ENCODE data around the gene PDZD7.
A peak's percentile ranks its signal among the peaks of the same experiment; 100 is the strongest.

Gene PDZD7

DNA sequence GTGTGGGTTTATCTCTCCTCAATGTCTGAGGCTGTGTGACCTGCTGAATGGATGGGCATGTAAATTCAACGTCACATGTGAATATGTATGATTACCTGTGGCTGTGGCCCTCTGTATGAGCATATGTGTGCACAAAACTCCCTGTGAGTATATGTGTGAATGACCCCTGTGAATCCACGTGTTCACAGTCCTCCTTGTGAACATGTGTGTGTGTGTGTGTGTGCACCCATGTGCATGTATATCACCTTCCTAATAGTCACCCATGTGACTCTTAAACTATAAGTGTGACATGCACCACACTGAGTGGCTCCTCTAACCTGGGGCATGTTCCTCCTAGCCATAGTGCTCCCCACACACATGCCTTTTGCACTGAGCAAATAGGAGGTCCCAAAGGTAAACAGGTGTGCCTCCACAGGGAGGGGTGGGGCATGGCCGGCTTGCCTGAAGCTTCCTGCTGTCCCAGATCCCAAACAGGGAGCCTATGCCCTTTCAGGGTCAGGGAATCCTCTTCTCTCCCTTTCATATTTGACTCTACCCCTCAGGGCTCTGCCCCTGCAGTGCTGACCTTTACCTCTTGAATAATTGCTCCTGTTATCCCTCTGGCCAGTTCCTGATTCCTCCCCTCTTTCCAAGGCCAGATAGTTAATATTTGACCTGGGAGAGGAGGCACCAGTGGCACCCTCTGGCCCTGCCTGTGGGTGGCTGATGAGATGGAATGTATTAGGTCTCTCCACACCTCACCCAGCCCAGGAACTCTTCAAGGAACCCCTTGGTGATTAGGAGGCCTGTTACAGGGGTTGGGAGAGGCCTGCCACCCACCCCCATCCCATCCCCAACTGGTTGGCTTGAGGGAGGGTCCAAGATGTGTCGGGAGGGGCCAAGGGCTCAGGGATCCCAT, 59.8 kb downstream of the PDZD7 start:
- Mint-ChIP-seq H3K4me1 (ENCODE audit: low read depth in 2 of 2) (peaks cover 9 to 18% of the 10 kb centered on the region in 2 donors), H3K4me3 (peak overlapping the region; percentile 62 to 68), H3K9me3 (no peaks in the 10 kb centered on the region), H3K36me3 (ENCODE audit: insufficient read depth) (no peaks in the 10 kb centered on the region), H3K27ac (peak overlapping the region in 1 of 2 donors; percentile 83), H3K27me3 (no peaks in the 10 kb centered on the region)
- DNase-seq, result no peak
- no peak for ATAC-seq (replicated peaks)

- DNase-seq (no peak), ATAC-seq (replicated peaks) (peak; percentile 58)
- Mint-ChIP-seq H3K27ac (peak overlapping the region; percentile 25 to 83), H3K27me3 (no peaks in the 10 kb centered on the region), H3K36me3 (ENCODE audit: insufficient read depth) (peaks cover 4% of the 10 kb centered on the region), H3K4me1 (ENCODE audit: low read depth in 2 of 2) (peaks cover 9 to 18% of the 10 kb centered on the region in 2 donors), H3K9me3 (no peaks in the 10 kb centered on the region), H3K4me3 (peak overlapping the region; percentile 62 to 68)
Observed at GRCh38 chr10:100970076-100970913, 60.6 kb downstream of the PDZD7 start.

- Mint-ChIP-seq H3K9me3 (no peaks in the 10 kb centered on the region), H3K36me3 (ENCODE audit: insufficient read depth) (peaks cover 6% of the 10 kb centered on the region), H3K27ac (peak within 1 kb of the TSS; percentile 25 to 83), H3K27me3 (no peaks in the 10 kb centered on the region), H3K4me1 (ENCODE audit: low read depth in 2 of 2) (peaks cover 9 to 18% of the 10 kb centered on the region in 2 donors), H3K4me3 (peak within 1 kb of the TSS; percentile 62 to 68)
- peak; percentile 26 to 33 (median 29) for DNase-seq
- ATAC-seq (replicated peaks), result peak; percentile 72
Observed at GRCh38 chr10:100969187-100970075, 61.5 kb downstream of the PDZD7 start, which contains the start of gene SEMA4G. Gene SEMA4G, plus strand, starts transcription at chr10:100969504. Its CDS starts 3,409 bp downstream, at chr10:100972913.

GRCh38 chr10:100968863-100969186, 62.1 kb downstream of the PDZD7 start:
- H3K4me1 Mint-ChIP-seq (ENCODE audit: low read depth in 2 of 2), result peaks cover 9 to 18% of the 10 kb centered on the region in 2 donors
- DNase-seq, result no peak
- H3K9me3 Mint-ChIP-seq, result no peaks in the 10 kb centered on the region
- H3K36me3 Mint-ChIP-seq (ENCODE audit: insufficient read depth), result peaks cover 6% of the 10 kb centered on the region
- H3K27me3 Mint-ChIP-seq, result no peaks in the 10 kb centered on the region
- no peak for ATAC-seq (replicated peaks)
- peak overlapping the region; percentile 62 to 68 for H3K4me3 Mint-ChIP-seq
- H3K27ac Mint-ChIP-seq, result peak overlapping the region in 1 of 2 donors; percentile 52

- Mint-ChIP-seq H3K4me1 (ENCODE audit: low read depth in 2 of 2) (peaks cover 9 to 18% of the 10 kb centered on the region in 2 donors), H3K4me3 (peak overlapping the region; percentile 62 to 68), H3K27ac (peak overlapping the region in 1 of 2 donors; percentile 52), H3K27me3 (no peaks in the 10 kb centered on the region), H3K36me3 (ENCODE audit: insufficient read depth) (peaks cover 6% of the 10 kb centered on the region), H3K9me3 (no peaks in the 10 kb centered on the region)
- DNase-seq (no peak), ATAC-seq (replicated peaks) (no peak)
Observed at GRCh38 chr10:100968062-100968736, 62.7 kb downstream of the PDZD7 start.

DNA sequence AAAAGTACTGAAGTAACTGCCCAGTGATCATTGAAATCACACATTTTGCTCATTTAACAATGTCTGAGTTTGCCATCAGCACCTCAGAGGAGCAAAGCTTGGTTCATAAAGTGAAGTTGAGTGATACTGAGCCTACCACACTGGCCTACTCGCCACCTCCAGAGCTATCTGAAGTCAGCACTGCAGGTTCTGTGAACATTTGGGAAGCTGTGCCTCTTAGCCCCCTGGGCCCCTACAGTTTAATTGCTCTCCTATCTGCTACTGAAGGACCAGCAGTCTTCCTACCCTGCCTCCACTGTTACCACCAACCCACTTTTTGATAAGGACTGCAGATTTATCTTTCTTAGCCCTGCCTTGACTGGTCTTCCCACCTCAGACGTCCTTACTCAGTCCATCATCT, 63.6 kb downstream of the PDZD7 start:
- Mint-ChIP-seq H3K9me3 (no peaks in the 10 kb centered on the region), H3K36me3 (ENCODE audit: insufficient read depth) (peaks cover 10% of the 10 kb centered on the region), H3K27me3 (no peaks in the 10 kb centered on the region), H3K27ac (no peak overlapping the region), H3K4me1 (ENCODE audit: low read depth in 2 of 2) (peaks cover 9 to 18% of the 10 kb centered on the region in 2 donors), H3K4me3 (no peak overlapping the region)
- ATAC-seq (replicated peaks) (no peak), DNase-seq (no peak)

DNA sequence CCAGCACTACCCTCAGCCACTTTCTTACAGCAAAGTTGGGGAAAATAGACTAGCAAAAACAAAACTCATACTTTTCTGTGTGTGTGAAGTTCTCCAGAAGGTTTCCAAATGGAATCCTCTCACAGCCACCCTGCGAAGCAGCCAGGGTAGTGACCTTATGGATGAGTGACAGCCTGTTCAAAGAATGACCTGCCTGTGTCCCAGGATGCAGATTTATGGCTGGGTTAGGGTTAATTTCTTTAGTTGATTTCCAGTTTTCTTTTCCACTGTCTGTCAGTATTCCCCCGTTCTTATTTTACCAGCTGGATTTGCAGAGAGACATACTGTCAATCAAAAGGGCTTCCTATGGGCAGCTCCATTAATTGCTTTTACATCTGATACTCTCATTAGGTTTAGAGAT, 64.0 kb downstream of the PDZD7 start:
- Mint-ChIP-seq H3K27ac (no peak overlapping the region), H3K9me3 (no peaks in the 10 kb centered on the region), H3K36me3 (ENCODE audit: insufficient read depth) (peaks cover 14% of the 10 kb centered on the region), H3K4me3 (no peak overlapping the region), H3K27me3 (no peaks in the 10 kb centered on the region), H3K4me1 (ENCODE audit: low read depth in 2 of 2) (peaks cover 9 to 18% of the 10 kb centered on the region in 2 donors)
- ATAC-seq (replicated peaks), result no peak
- DNase-seq, result no peak

- H3K9me3 Mint-ChIP-seq, result no peaks in the 10 kb centered on the region
- H3K36me3 Mint-ChIP-seq (ENCODE audit: insufficient read depth), result peaks cover 22% of the 10 kb centered on the region
- peaks cover 9 to 18% of the 10 kb centered on the region in 2 donors for H3K4me1 Mint-ChIP-seq (ENCODE audit: low read depth in 2 of 2)
- H3K27me3 Mint-ChIP-seq, result no peaks in the 10 kb centered on the region
- no peak overlapping the region for H3K4me3 Mint-ChIP-seq
- no peak for ATAC-seq (replicated peaks)
- no peak overlapping the region for H3K27ac Mint-ChIP-seq
- no peak for DNase-seq
Observed at GRCh38 chr10:100965820-100966219, 65.1 kb downstream of the PDZD7 start.

GRCh38 chr10:100963826-100964225, 67.1 kb downstream of the PDZD7 start:
- Mint-ChIP-seq H3K4me1 (ENCODE audit: low read depth in 2 of 2) (peaks cover 6 to 8% of the 10 kb centered on the region in 2 donors), H3K27ac (no peak overlapping the region), H3K4me3 (no peak overlapping the region), H3K36me3 (ENCODE audit: insufficient read depth) (peaks cover 34% of the 10 kb centered on the region), H3K9me3 (no peaks in the 10 kb centered on the region), H3K27me3 (no peaks in the 10 kb centered on the region)
- ATAC-seq (replicated peaks) (no peak), DNase-seq (no peak)

- Mint-ChIP-seq H3K36me3 (ENCODE audit: insufficient read depth) (peaks cover 43% of the 10 kb centered on the region), H3K27ac (no peak overlapping the region), H3K4me3 (no peak overlapping the region), H3K9me3 (no peaks in the 10 kb centered on the region), H3K4me1 (ENCODE audit: low read depth in 2 of 2) (no peaks in the 10 kb centered on the region), H3K27me3 (no peaks in the 10 kb centered on the region)
- DNase-seq, result no peak
- no peak for ATAC-seq (replicated peaks)
Observed at GRCh38 chr10:100962351-100963080, 68.4 kb downstream of the PDZD7 start.

DNA sequence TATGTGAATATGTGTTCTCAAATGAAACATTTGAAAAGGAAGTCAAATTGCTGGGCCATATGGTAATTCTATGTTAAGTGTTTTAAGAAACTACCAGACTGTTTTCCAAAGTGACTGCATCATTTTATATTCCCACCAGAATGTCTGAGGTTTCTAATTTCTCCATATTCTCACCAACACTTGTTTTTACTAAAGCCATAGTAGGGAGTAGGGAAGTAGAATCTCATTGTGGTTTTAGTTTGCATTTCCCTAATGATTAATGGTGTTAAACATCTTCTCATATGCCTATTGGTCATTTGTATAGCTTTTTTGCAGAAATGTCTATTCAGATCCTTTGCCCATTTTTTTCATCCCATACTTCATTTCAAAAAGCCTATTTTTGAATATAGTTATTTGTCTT, 70.7 kb downstream of the PDZD7 start:
- Mint-ChIP-seq H3K4me1 (ENCODE audit: low read depth in 2 of 2) (no peaks in the 10 kb centered on the region), H3K36me3 (ENCODE audit: insufficient read depth) (peaks cover 60% of the 10 kb centered on the region), H3K4me3 (no peak overlapping the region), H3K27me3 (no peaks in the 10 kb centered on the region), H3K27ac (no peak overlapping the region), H3K9me3 (no peaks in the 10 kb centered on the region)
- DNase-seq (no peak), ATAC-seq (replicated peaks) (no peak)
